ENCODE measurements around the gene VLDLR.

VLDLR gene

GRCh38 chr9:2605246-2605645 is 16.3 kb upstream of the VLDLR start:
- DNase-seq (ENCODE audit: low read depth, low spot score): no peak
- no peak overlapping the region for H3K4me3 ChIP-seq (ENCODE audit: low read depth, low read length)
- in situ Hi-C loops (cut with HindIII; ENCODE audit: low sequenced_read_pairs): no loop called here
- TF ChIP-seq, protein P1, sequence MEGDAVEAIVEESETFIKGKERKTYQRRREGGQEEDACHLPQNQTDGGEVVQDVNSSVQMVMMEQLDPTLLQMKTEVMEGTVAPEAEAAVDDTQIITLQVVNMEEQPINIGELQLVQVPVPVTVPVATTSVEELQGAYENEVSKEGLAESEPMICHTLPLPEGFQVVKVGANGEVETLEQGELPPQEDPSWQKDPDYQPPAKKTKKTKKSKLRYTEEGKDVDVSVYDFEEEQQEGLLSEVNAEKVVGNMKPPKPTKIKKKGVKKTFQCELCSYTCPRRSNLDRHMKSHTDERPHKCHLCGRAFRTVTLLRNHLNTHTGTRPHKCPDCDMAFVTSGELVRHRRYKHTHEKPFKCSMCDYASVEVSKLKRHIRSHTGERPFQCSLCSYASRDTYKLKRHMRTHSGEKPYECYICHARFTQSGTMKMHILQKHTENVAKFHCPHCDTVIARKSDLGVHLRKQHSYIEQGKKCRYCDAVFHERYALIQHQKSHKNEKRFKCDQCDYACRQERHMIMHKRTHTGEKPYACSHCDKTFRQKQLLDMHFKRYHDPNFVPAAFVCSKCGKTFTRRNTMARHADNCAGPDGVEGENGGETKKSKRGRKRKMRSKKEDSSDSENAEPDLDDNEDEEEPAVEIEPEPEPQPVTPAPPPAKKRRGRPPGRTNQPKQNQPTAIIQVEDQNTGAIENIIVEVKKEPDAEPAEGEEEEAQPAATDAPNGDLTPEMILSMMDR (IDR thresholded peaks at IDR 0.05; ENCODE audit: low read depth, low read length): no peak

GRCh38 chr9:2608276-2608675 is 13.3 kb upstream of the VLDLR start:
- TF ChIP-seq, protein P1 (IDR thresholded peaks at IDR 0.05; ENCODE audit: low read depth, low read length): no peak
- H3K4me3 ChIP-seq (ENCODE audit: low read depth, low read length): no peak overlapping the region
- in situ Hi-C loops (cut with HindIII; ENCODE audit: low sequenced_read_pairs): no loop called here
- DNase-seq (ENCODE audit: low read depth, low spot score): no peak

DNA sequence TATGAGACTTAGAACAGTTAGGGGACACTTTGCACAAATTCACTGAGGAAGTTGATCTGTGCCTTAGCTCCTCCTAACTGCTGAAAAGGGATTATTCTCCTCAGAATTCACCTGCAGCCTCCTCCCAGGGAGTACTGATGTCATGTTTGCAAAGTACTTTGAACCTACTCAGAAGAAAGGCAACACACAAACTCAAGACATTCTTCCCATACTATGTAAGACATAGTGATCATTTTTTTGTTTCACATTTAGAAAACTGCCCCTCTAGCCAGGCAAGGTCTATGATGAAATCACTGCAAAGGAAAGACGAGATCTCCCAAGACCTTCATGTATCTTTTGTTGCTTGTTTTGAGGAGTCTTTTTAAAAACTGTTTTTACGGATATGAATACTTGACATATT is 10.6 kb upstream of the VLDLR start:
- TF ChIP-seq, protein P1 (IDR thresholded peaks at IDR 0.05; ENCODE audit: low read depth, low read length): no peak
- no peak overlapping the region for H3K4me3 ChIP-seq (ENCODE audit: low read depth, low read length)
- no peak for DNase-seq (ENCODE audit: low read depth, low spot score)
- in situ Hi-C loops (cut with HindIII; ENCODE audit: low sequenced_read_pairs): no loop called here

GRCh38 chr9:2611961-2612360 is 9.6 kb upstream of the VLDLR start:
- TF ChIP-seq, protein P1 (IDR thresholded peaks at IDR 0.05; ENCODE audit: low read depth, low read length): no peak
- in situ Hi-C loops (cut with HindIII; ENCODE audit: low sequenced_read_pairs): no loop called here
- H3K4me3 ChIP-seq (ENCODE audit: low read depth, low read length): no peak overlapping the region
- DNase-seq (ENCODE audit: low read depth, low spot score): no peak

- in situ Hi-C loops (cut with HindIII; ENCODE audit: low sequenced_read_pairs): no loop called here
- DNase-seq (ENCODE audit: low read depth, low spot score): no peak
- no peak overlapping the region for H3K4me3 ChIP-seq (ENCODE audit: low read depth, low read length)
- TF ChIP-seq, protein P1 (IDR thresholded peaks at IDR 0.05; ENCODE audit: low read depth, low read length): no peak
These were observed 7.8 kb upstream of the VLDLR start for GRCh38 chr9:2613730-2614271.

DNA sequence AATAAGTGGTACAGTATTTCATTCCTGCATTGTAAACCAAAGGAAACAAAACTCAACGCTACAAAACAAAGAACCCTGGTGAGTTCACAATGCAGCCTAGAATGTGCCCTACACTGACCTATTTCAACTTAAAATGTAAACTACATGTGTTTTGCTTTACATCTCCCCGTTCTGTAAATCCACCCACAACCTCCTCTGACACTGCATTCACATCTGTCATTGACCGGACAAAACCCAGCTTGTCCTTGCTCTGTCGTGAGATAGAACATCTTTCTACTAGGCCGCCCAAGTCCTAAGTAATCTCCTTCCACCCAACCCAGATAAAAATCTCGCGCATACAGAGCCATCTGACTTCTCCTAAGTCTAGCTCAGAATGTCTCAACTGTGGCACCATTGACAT is 6.1 kb upstream of the VLDLR start:
- DNase-seq (ENCODE audit: low read depth, low spot score): no peak
- in situ Hi-C loops (cut with HindIII; ENCODE audit: low sequenced_read_pairs): no loop called here
- H3K4me3 ChIP-seq (ENCODE audit: low read depth, low read length): no peak overlapping the region
- TF ChIP-seq, protein P1 (IDR thresholded peaks at IDR 0.05; ENCODE audit: low read depth, low read length): no peak
